ENCODE data around the gene DTX4. TPM values are rescaled to one million over a fixed set of nuclear protein-coding genes. Genes with fewer than 3 reads are reported as not detected.

DTX4 gene
- total RNA-seq, 1 experiment from 2014 or later, result 56.7 TPM

DNA sequence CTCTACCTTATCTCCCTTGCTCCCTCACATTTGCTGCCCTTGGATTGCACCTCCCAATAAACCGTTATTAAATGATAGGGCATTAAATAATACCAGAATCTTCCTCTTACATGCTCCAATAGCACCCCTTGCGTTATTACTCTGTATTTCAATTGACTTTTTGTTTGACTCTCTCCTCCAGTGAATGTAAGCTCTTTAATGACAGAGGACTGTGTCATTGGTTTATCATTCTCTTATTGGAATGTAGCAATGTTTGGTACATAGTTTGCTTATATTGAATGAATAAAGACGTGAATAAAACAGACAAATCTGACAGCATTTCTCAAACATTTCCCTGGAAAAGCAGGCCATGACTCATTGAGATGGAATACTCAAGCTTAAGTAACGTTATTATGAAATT is 49.5 kb downstream of the DTX4 start:
- Mint-ChIP-seq H3K9me3 (ENCODE audit: low read depth, unreplicated experiment) (no peaks in the 10 kb centered on the region), H3K27me3 (ENCODE audit: unreplicated experiment) (peaks cover 13% of the 10 kb centered on the region), H3K4me1 (ENCODE audit: low read depth, unreplicated experiment) (peaks cover 16% of the 10 kb centered on the region), H3K4me3 (ENCODE audit: low read depth, unreplicated experiment) (no peak overlapping the region), H3K36me3 (ENCODE audit: insufficient read depth, unreplicated experiment) (no peaks in the 10 kb centered on the region), H3K27ac (ENCODE audit: unreplicated experiment) (no peak overlapping the region)
- TF ChIP-seq, protein P1, sequence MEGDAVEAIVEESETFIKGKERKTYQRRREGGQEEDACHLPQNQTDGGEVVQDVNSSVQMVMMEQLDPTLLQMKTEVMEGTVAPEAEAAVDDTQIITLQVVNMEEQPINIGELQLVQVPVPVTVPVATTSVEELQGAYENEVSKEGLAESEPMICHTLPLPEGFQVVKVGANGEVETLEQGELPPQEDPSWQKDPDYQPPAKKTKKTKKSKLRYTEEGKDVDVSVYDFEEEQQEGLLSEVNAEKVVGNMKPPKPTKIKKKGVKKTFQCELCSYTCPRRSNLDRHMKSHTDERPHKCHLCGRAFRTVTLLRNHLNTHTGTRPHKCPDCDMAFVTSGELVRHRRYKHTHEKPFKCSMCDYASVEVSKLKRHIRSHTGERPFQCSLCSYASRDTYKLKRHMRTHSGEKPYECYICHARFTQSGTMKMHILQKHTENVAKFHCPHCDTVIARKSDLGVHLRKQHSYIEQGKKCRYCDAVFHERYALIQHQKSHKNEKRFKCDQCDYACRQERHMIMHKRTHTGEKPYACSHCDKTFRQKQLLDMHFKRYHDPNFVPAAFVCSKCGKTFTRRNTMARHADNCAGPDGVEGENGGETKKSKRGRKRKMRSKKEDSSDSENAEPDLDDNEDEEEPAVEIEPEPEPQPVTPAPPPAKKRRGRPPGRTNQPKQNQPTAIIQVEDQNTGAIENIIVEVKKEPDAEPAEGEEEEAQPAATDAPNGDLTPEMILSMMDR (IDR thresholded peaks at IDR 0.05; ENCODE audit: unreplicated experiment), result no peak
- no TSS peak for BruUV-seq (replicated peaks)
- CTCF ChIA-PET, result interaction anchor here (0.5 to 1.6 kb wide), 6 partner anchors 12 to 52 kb away, joined by 3 to 8 read pairs (median 3); partner anchors contain the start of gene DTX4
- no peak for DNase-seq
- intact Hi-C loops (cut with micrococcal nuclease; ENCODE audit: unreplicated experiment), result no loop called here

DNA sequence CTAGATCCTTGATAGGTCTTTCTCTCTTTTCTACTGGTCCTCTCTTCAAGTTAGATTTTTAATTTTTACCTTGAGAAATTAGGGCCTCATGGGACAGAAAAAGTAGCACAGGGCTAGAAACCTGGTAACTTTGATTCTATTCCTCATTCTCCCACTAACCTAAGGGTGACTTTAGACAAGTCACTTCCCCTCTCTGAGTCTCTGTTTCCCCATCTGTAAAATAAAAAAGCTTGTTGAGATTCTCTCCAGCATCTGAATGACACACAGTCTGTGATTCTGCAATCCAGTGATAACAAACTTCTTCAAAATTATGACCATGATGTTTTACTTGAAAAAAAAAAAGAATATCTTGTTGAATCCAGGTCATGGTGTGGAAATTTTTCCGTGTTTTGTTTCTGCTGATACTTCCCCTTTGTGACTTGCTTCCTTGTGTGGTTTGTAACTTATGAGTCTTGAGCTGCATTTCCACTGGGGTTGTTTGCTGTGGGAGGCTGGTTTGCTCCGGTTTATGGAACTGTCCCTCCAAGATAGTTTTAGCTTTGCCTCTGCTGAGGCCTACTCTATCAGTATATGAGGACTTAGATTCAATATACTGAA is 50.6 kb downstream of the DTX4 start:
- DNase-seq, result no peak
- Mint-ChIP-seq H3K27me3 (ENCODE audit: unreplicated experiment) (peaks cover 13% of the 10 kb centered on the region), H3K4me1 (ENCODE audit: low read depth, unreplicated experiment) (peaks cover 8% of the 10 kb centered on the region), H3K27ac (ENCODE audit: unreplicated experiment) (no peak overlapping the region), H3K36me3 (ENCODE audit: insufficient read depth, unreplicated experiment) (no peaks in the 10 kb centered on the region), H3K9me3 (ENCODE audit: low read depth, unreplicated experiment) (no peaks in the 10 kb centered on the region), H3K4me3 (ENCODE audit: low read depth, unreplicated experiment) (no peak overlapping the region)
- CTCF ChIA-PET, result interaction anchor here (0.7 to 1.6 kb wide), 4 partner anchors 24 to 1336 kb away, joined by 4 to 8 read pairs (median 8); partner anchors contain the start of gene DTX4
- TF ChIP-seq, protein P1 (IDR thresholded peaks at IDR 0.05; ENCODE audit: unreplicated experiment), result no peak
- intact Hi-C loops (cut with micrococcal nuclease; ENCODE audit: unreplicated experiment), result no loop called here
- no TSS peak for BruUV-seq (replicated peaks)

- CTCF ChIA-PET, result interaction anchor here (0.7 kb wide), 2 partner anchors 23 to 1336 kb away, joined by 4 to 8 read pairs; no protein-coding TSS in a partner anchor
Observed at GRCh38 chr11:59223177-59223576, 51.2 kb downstream of the DTX4 start.

DNA sequence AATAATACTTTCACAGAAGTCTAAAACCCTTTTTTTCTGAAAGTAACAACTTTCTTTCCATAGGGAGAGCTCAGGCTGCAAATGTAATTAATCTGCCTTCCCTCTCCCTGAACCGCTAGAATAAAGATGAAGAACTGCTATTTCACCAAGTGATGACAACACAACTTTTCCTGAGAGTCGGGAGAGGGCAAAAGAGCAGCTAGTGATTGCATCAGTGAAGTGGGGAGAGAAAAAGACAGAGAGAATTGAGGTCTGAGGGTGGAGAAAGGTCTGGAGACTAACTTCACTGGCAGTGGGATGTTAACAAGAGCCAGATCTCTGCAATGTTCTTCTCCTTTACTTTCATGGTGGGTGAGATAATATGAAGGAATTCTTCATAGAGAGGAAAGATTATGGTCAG is 51.7 kb downstream of the DTX4 start:
- Mint-ChIP-seq H3K4me1 (ENCODE audit: low read depth, unreplicated experiment) (peaks cover 8% of the 10 kb centered on the region), H3K27me3 (ENCODE audit: unreplicated experiment) (peaks cover 13% of the 10 kb centered on the region), H3K27ac (ENCODE audit: unreplicated experiment) (no peak overlapping the region), H3K9me3 (ENCODE audit: low read depth, unreplicated experiment) (no peaks in the 10 kb centered on the region), H3K4me3 (ENCODE audit: low read depth, unreplicated experiment) (no peak overlapping the region), H3K36me3 (ENCODE audit: insufficient read depth, unreplicated experiment) (no peaks in the 10 kb centered on the region)
- BruUV-seq (replicated peaks), result no TSS peak
- CTCF ChIA-PET, result interaction anchor here (1.2 kb wide), 1 partner anchor 37 kb away, joined by 3 read pairs; no protein-coding TSS in a partner anchor
- intact Hi-C loops (cut with micrococcal nuclease; ENCODE audit: unreplicated experiment), result no loop called here
- no peak for DNase-seq
- TF ChIP-seq, protein P1 (IDR thresholded peaks at IDR 0.05; ENCODE audit: unreplicated experiment), result no peak

More at GRCh38 chr11:59223177-59223576, 51.2 kb downstream of the DTX4 start:
- TF ChIP-seq, protein P1 (IDR thresholded peaks at IDR 0.05; ENCODE audit: unreplicated experiment), result no peak
- no peaks in the 10 kb centered on the region for H3K9me3 Mint-ChIP-seq (ENCODE audit: low read depth, unreplicated experiment)
- H3K36me3 Mint-ChIP-seq (ENCODE audit: insufficient read depth, unreplicated experiment), result no peaks in the 10 kb centered on the region
- no peak overlapping the region for H3K4me3 Mint-ChIP-seq (ENCODE audit: low read depth, unreplicated experiment)
- H3K4me1 Mint-ChIP-seq (ENCODE audit: low read depth, unreplicated experiment), result peaks cover 8% of the 10 kb centered on the region
- no peak for DNase-seq
- H3K27ac Mint-ChIP-seq (ENCODE audit: unreplicated experiment), result no peak overlapping the region
- intact Hi-C loops (cut with micrococcal nuclease; ENCODE audit: unreplicated experiment), result no loop called here
- no TSS peak for BruUV-seq (replicated peaks)
- H3K27me3 Mint-ChIP-seq (ENCODE audit: unreplicated experiment), result peaks cover 13% of the 10 kb centered on the region

Measured in Calu3 (cell line).